C1 segment of cervical spinal cord (tissue), 14 donors: ENCODE results near the gene C1QL4.
"Not testable (repeated sequence)": the region's sequence is repeated elsewhere in the genome, so short reads cannot be mapped to it uniquely, and the experiment has no call there.

Source experiments
- DNase-seq, 14 donors: peaks; one replicate each; lab custom pipeline; 2025; lab: John Stamatoyannopoulos, UW

C1QL4 gene

GRCh38 chr12:49336645-49337584 lies at the start of gene C1QL4:
TSS of gene C1QL4 (minus strand) at chr12:49337188. CDS start at chr12:49336477, 711 bp downstream.
- DNase-seq = peak in 11 of 14 donors; percentile 16 to 82 (median 43)

- DNase-seq = not testable (repeated sequence)
These were observed 43.2 kb upstream of the C1QL4 start for GRCh38 chr12:49380184-49380583.

- no peak for DNase-seq
These were observed 40.4 kb upstream of the C1QL4 start for GRCh38 chr12:49377386-49377785.

GRCh38 chr12:49375406-49375805 lies 38.4 kb upstream of the C1QL4 start:
- DNase-seq = no peak

- DNase-seq = no peak
These were observed 33.6 kb upstream of the C1QL4 start for GRCh38 chr12:49370539-49370938.

- DNase-seq = no peak
These were observed 32.6 kb upstream of the C1QL4 start for GRCh38 chr12:49369411-49370145.

GRCh38 chr12:49368240-49368600 lies 31.2 kb upstream of the C1QL4 start:
- DNase-seq = peak in 1 of 14 donors; percentile 57

- DNase-seq = peak in 1 of 14 donors; percentile 68
These were observed 30.6 kb upstream of the C1QL4 start, which contains the start of gene SPATS2 for GRCh38 chr12:49367381-49368239. TSS of gene SPATS2 (plus strand) at chr12:49367462. CDS start at chr12:49461013, 93,551 bp downstream.

GRCh38 chr12:49366652-49367380 lies 29.8 kb upstream of the C1QL4 start:
- DNase-seq = peak in 13 of 14 donors; percentile 32 to 88 (median 76)

- peak in 1 of 14 donors; percentile 61 for DNase-seq
These were observed 29.2 kb upstream of the C1QL4 start for GRCh38 chr12:49366096-49366651.

GRCh38 chr12:49365542-49365941 lies 28.6 kb upstream of the C1QL4 start:
- DNase-seq = no peak

GRCh38 chr12:49364989-49365388 lies 28.0 kb upstream of the C1QL4 start:
- DNase-seq = no peak

- DNase-seq = no peak
These were observed 25.1 kb upstream of the C1QL4 start for GRCh38 chr12:49362077-49362476.

GRCh38 chr12:49359671-49360070 lies 22.7 kb upstream of the C1QL4 start:
- DNase-seq = no peak

- peak in 5 of 14 donors; percentile 20 to 35 (median 28) for DNase-seq
These were observed 21.6 kb upstream of the C1QL4 start for GRCh38 chr12:49358483-49359141.

GRCh38 chr12:49357103-49357678 lies 20.2 kb upstream of the C1QL4 start:
- no peak for DNase-seq

GRCh38 chr12:49355913-49356312 lies 18.9 kb upstream of the C1QL4 start:
- no peak for DNase-seq

GRCh38 chr12:49352351-49352750 lies 15.4 kb upstream of the C1QL4 start:
- no peak for DNase-seq

GRCh38 chr12:49349266-49349665 lies 12.3 kb upstream of the C1QL4 start:
- DNase-seq = no peak
